ENCODE data around the gene IFT88. TPM values are rescaled to one million over a fixed set of nuclear protein-coding genes. Genes with fewer than 3 reads are reported as not detected.

IFT88 gene
- total RNA-seq, 1 donor from 2014 or later = 2.1 TPM

GRCh38 chr13:20706661-20707060 lies 139.7 kb downstream of the IFT88 start:
- Mint-ChIP-seq H3K27me3 (ENCODE audit: low read depth) (peaks cover 19% of the 10 kb centered on the region), H3K9me3 (no peaks in the 10 kb centered on the region), H3K36me3 (ENCODE audit: low read depth) (no peaks in the 10 kb centered on the region), H3K27ac (peak overlapping the region; percentile 9), H3K4me3 (ENCODE audit: low read depth) (no peak overlapping the region), H3K4me1 (ENCODE audit: low read depth) (peaks cover 9% of the 10 kb centered on the region)
- intact Hi-C loops (cut with micrococcal nuclease) = loop anchor here (10.0 kb wide), 1 partner anchor 182 kb away; the partner anchor contains the start of gene CRYL1
- DNase-seq (ENCODE audit: low spot score) = no peak

DNA sequence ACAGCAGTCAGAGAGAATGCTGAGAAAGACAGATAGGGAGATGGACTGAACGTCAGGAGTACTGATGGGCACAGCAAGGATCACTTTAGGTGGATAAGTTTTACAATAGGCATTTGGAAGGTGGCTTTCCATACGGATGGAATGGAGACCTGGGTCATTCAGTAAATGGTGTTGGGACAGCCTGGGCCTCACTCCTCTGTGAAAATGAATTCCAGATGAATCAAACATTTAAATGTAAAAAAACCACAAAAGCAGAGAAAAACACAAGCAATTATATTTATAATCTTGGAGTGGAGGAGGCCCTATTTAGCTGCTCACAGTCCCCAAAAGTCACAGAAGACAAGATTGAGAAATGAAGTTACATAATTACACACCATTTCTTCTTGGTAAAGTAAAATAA lies 141.3 kb downstream of the IFT88 start:
- no peak for DNase-seq (ENCODE audit: low spot score)
- Mint-ChIP-seq H3K36me3 (ENCODE audit: low read depth) (no peaks in the 10 kb centered on the region), H3K4me3 (ENCODE audit: low read depth) (no peak overlapping the region), H3K27ac (no peak overlapping the region), H3K9me3 (no peaks in the 10 kb centered on the region), H3K27me3 (ENCODE audit: low read depth) (peaks cover 7% of the 10 kb centered on the region), H3K4me1 (ENCODE audit: low read depth) (peaks cover 5% of the 10 kb centered on the region)
- intact Hi-C loops (cut with micrococcal nuclease) = loop anchor here (10.0 kb wide), 1 partner anchor 183 kb away; the partner anchor contains the start of gene CRYL1

- Mint-ChIP-seq H3K9me3 (no peaks in the 10 kb centered on the region), H3K27me3 (ENCODE audit: low read depth) (peaks cover 13% of the 10 kb centered on the region), H3K4me3 (ENCODE audit: low read depth) (no peak overlapping the region), H3K36me3 (ENCODE audit: low read depth) (no peaks in the 10 kb centered on the region), H3K4me1 (ENCODE audit: low read depth) (peaks cover 5% of the 10 kb centered on the region), H3K27ac (no peak overlapping the region)
- DNase-seq (ENCODE audit: low spot score) = no peak
- intact Hi-C loops (cut with micrococcal nuclease) = loop anchor here (10.0 kb wide), 1 partner anchor 185 kb away; the partner anchor contains the start of gene CRYL1
Measured at GRCh38 chr13:20709369-20709768, 142.4 kb downstream of the IFT88 start.

DNA sequence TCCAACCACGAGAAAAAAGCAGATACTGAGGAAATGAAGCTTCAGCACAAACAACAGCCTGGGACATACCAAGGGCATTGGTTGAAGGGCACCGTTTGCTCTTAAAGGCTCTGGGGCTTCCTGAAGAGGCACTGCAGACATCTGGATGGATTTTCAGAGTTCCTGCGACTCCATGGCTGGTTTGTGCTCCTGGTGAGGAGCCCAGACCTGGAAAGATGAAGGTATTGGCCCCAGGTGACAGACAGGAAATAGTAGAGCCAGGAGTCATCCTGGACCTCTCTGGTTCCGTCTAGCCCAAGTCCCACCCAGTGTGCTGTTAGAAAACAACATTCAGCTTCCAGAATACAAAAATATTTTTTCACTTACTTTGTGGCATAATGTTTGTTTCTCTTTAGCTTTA lies 142.8 kb downstream of the IFT88 start:
- Mint-ChIP-seq H3K4me1 (ENCODE audit: low read depth) (peaks cover 5% of the 10 kb centered on the region), H3K27ac (no peak overlapping the region), H3K9me3 (no peaks in the 10 kb centered on the region), H3K36me3 (ENCODE audit: low read depth) (no peaks in the 10 kb centered on the region), H3K4me3 (ENCODE audit: low read depth) (no peak overlapping the region), H3K27me3 (ENCODE audit: low read depth) (peaks cover 13% of the 10 kb centered on the region)
- no peak for DNase-seq (ENCODE audit: low spot score)
- intact Hi-C loops (cut with micrococcal nuclease) = loop anchor here (5.0 to 10.0 kb wide), 3 partner anchors 118 to 212 kb away; partner anchors contain the start of gene CRYL1

GRCh38 chr13:20711301-20712044 lies 144.5 kb downstream of the IFT88 start:
- Mint-ChIP-seq H3K9me3 (no peaks in the 10 kb centered on the region), H3K4me1 (ENCODE audit: low read depth) (peaks cover 5% of the 10 kb centered on the region), H3K36me3 (ENCODE audit: low read depth) (no peaks in the 10 kb centered on the region), H3K4me3 (ENCODE audit: low read depth) (no peak overlapping the region), H3K27me3 (ENCODE audit: low read depth) (peaks cover 9% of the 10 kb centered on the region), H3K27ac (no peak overlapping the region)
- intact Hi-C loops (cut with micrococcal nuclease) = loop anchor here (1.0 to 5.0 kb wide), 3 partner anchors 116 to 214 kb away; no protein-coding TSS in a partner anchor
- no peak for DNase-seq (ENCODE audit: low spot score)

GRCh38 chr13:20713014-20713376 lies 146.0 kb downstream of the IFT88 start:
- H3K27me3 Mint-ChIP-seq (ENCODE audit: low read depth) = peaks cover 9% of the 10 kb centered on the region
- intact Hi-C loops (cut with micrococcal nuclease) = loop anchor here (5.0 kb wide), 2 partner anchors 114 to 216 kb away; no protein-coding TSS in a partner anchor
- no peak for DNase-seq (ENCODE audit: low spot score)
- no peaks in the 10 kb centered on the region for H3K36me3 Mint-ChIP-seq (ENCODE audit: low read depth)
- H3K4me3 Mint-ChIP-seq (ENCODE audit: low read depth) = no peak overlapping the region
- H3K4me1 Mint-ChIP-seq (ENCODE audit: low read depth) = peaks cover 5% of the 10 kb centered on the region
- no peak overlapping the region for H3K27ac Mint-ChIP-seq
- no peaks in the 10 kb centered on the region for H3K9me3 Mint-ChIP-seq

DNA sequence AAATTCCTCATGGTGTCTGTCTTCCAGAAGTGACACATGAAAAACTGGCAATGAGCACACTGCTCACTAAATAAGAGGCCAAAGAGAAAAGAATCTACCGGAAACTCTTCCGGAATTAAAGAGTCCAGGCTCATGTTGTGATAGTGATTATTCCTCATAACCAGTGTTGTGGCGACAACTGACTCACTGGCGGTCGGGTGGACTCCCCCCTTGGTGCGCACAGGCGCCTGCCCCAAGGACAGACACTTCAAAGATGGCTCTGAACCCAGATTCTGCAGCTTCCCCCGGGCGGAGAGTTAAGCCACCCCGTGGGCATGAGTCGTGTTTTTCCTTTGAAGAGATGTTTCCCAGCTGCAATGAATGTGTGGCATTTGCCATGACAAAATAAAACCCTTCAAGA lies 146.8 kb downstream of the IFT88 start:
- peaks cover 9% of the 10 kb centered on the region for H3K27me3 Mint-ChIP-seq (ENCODE audit: low read depth)
- H3K9me3 Mint-ChIP-seq = no peaks in the 10 kb centered on the region
- H3K4me3 Mint-ChIP-seq (ENCODE audit: low read depth) = no peak overlapping the region
- no peaks in the 10 kb centered on the region for H3K36me3 Mint-ChIP-seq (ENCODE audit: low read depth)
- peaks cover 5% of the 10 kb centered on the region for H3K4me1 Mint-ChIP-seq (ENCODE audit: low read depth)
- H3K27ac Mint-ChIP-seq = no peak overlapping the region
- DNase-seq (ENCODE audit: low spot score) = no peak
- intact Hi-C loops (cut with micrococcal nuclease) = loop anchor here (5.0 kb wide), 2 partner anchors 114 to 216 kb away; no protein-coding TSS in a partner anchor

GRCh38 chr13:20714161-20714560 lies 147.2 kb downstream of the IFT88 start:
- intact Hi-C loops (cut with micrococcal nuclease) = loop anchor here (5.0 kb wide), 2 partner anchors 113 to 217 kb away; no protein-coding TSS in a partner anchor
- DNase-seq (ENCODE audit: low spot score) = no peak
- no peak overlapping the region for H3K27ac Mint-ChIP-seq
- H3K4me1 Mint-ChIP-seq (ENCODE audit: low read depth) = peaks cover 2% of the 10 kb centered on the region
- no peak overlapping the region for H3K4me3 Mint-ChIP-seq (ENCODE audit: low read depth)
- H3K27me3 Mint-ChIP-seq (ENCODE audit: low read depth) = peaks cover 9% of the 10 kb centered on the region
- no peaks in the 10 kb centered on the region for H3K9me3 Mint-ChIP-seq
- H3K36me3 Mint-ChIP-seq (ENCODE audit: low read depth) = no peaks in the 10 kb centered on the region

GRCh38 chr13:20714563-20715329 lies 147.8 kb downstream of the IFT88 start:
- no peak overlapping the region for H3K4me3 Mint-ChIP-seq (ENCODE audit: low read depth)
- H3K9me3 Mint-ChIP-seq = no peaks in the 10 kb centered on the region
- no peak for DNase-seq (ENCODE audit: low spot score)
- H3K4me1 Mint-ChIP-seq (ENCODE audit: low read depth) = peaks cover 2% of the 10 kb centered on the region
- no peak overlapping the region for H3K27ac Mint-ChIP-seq
- H3K36me3 Mint-ChIP-seq (ENCODE audit: low read depth) = no peaks in the 10 kb centered on the region
- H3K27me3 Mint-ChIP-seq (ENCODE audit: low read depth) = peaks cover 9% of the 10 kb centered on the region
- intact Hi-C loops (cut with micrococcal nuclease) = loop anchor here (5.0 kb wide), 2 partner anchors 113 to 217 kb away; no protein-coding TSS in a partner anchor

DNA sequence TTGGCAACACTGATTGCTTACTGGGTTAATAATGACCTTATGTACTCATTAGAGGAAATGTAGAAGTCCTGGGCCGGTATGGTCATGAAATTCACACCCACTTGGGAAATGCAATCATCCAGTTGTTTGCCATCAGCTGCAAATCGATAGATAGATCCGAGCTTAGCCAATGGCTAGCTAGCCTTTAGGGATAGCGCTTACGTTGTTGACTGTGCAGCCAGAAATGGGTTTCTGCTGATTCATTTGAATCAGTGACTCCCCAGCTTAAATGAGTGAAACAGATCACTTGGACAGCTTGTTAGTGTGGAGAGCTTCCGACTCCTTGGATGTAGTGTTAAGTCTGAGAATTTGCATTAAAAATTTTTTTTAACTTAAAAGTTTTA lies 148.4 kb downstream of the IFT88 start:
- H3K27me3 Mint-ChIP-seq (ENCODE audit: low read depth) = peaks cover 9% of the 10 kb centered on the region
- DNase-seq (ENCODE audit: low spot score) = no peak
- intact Hi-C loops (cut with micrococcal nuclease) = no loop called here
- H3K9me3 Mint-ChIP-seq = no peaks in the 10 kb centered on the region
- no peak overlapping the region for H3K27ac Mint-ChIP-seq
- no peaks in the 10 kb centered on the region for H3K36me3 Mint-ChIP-seq (ENCODE audit: low read depth)
- no peak overlapping the region for H3K4me3 Mint-ChIP-seq (ENCODE audit: low read depth)
- peaks cover 2% of the 10 kb centered on the region for H3K4me1 Mint-ChIP-seq (ENCODE audit: low read depth)

DNA sequence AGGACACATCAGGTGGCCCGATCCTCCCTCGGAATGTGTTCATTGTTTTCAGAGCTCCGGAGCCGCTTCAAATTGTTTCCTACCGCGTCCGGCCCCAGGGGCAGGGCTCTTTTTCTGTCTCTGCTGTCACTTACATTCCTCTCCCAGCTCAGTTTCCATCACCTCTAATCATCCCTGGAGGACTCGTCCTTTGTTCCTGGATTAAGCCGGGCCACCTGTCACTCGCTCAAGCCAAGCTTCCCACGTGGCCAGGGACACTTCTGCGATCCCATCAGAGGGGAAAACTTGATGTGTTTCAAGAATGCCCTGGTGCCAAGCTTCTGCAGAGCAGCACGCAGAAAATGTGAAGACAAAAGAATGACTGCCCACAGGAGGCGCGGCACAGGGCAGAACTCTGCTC lies 150.0 kb downstream of the IFT88 start:
- Mint-ChIP-seq H3K27me3 (ENCODE audit: low read depth) (peaks cover 9% of the 10 kb centered on the region), H3K4me3 (ENCODE audit: low read depth) (no peak overlapping the region), H3K36me3 (ENCODE audit: low read depth) (no peaks in the 10 kb centered on the region), H3K4me1 (ENCODE audit: low read depth) (peaks cover 2% of the 10 kb centered on the region), H3K9me3 (no peaks in the 10 kb centered on the region), H3K27ac (no peak overlapping the region)
- intact Hi-C loops (cut with micrococcal nuclease) = no loop called here
- DNase-seq (ENCODE audit: low spot score) = no peak

DNA sequence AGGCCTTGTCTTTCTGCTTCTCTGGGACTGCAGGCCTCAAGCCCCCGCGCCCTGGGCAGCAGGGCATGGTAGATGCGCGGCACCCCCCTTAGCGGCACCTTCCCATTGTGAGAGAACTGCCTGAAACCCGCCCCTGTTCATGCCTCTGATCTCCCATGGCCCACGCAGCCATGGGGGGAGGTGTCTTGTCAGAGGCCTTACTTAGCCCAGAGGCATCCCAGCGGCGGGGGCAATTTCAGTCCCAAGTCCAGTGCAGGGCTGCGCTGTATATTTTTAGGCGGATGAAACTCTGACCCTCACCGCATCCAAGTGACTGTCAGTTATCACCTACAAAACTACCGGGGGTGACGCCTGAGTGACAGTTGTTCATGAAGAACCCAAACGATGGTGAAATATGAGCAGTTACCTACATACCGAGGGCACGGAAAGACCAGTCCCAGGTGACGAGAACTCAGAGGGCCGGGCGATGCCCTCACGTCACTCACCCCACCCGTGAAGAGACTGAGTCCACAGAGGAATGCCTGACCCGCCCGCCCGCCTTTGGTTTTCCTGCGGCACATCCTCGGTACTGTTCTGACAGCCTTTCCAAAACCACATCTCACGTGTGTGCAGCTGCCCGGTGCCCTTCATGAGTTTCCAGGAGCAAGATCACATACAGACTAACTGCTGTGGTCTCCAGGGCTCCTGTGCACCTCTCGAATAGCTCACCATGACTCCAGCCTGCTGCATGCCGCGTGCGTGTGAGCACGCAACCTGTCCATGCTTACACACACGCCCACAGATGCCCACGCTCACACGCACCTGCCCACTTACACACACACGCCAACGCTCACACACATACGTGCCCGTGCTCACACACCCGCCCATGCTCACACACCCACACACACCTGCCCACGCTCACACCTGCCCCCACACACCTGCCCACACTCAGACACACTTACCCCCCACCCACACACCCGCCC lies 150.9 kb downstream of the IFT88 start:
- Mint-ChIP-seq H3K27me3 (ENCODE audit: low read depth) (peaks cover 16% of the 10 kb centered on the region), H3K27ac (no peak overlapping the region), H3K36me3 (ENCODE audit: low read depth) (no peaks in the 10 kb centered on the region), H3K4me3 (ENCODE audit: low read depth) (no peak overlapping the region), H3K4me1 (ENCODE audit: low read depth) (peaks cover 3% of the 10 kb centered on the region), H3K9me3 (no peaks in the 10 kb centered on the region)
- DNase-seq (ENCODE audit: low spot score) = no peak
- intact Hi-C loops (cut with micrococcal nuclease) = no loop called here

Data from activated T-helper 2 cell treated with anti-CD3 and anti-CD28 coated beads, Interferon-gamma antibody, Interleukin-2, Interleukin-4, amounts not matched to agents 10 μg/mL and 5 μg/mL and 100 μg/mL, durations not matched to agents 14 hours and 24 hours and 36 hours (primary cell).